ENCODE measurements around the gene HMGB1. TPM values are rescaled to one million over a fixed set of nuclear protein-coding genes. Genes with fewer than 3 reads are reported as not detected.
A peak's percentile ranks its signal among the peaks of the same experiment; 100 is the strongest.

Gene HMGB1
- total and polyA plus RNA-seq, 2 of the 13 experiments (the other 11 are each of a cell fraction or from before 2014, with no cell fraction given) = 115 to 584 TPM

- no TSS peak for BruUV-seq (replicated peaks)
- Histone ChIP-seq H2AFZ (ENCODE audit: low read length) (no peak overlapping the region), H3K36me3 (replicated peaks in 1 of 2; ENCODE audit: control insufficient read depth in 1 of 2, insufficient read depth in 2 of 2, low read length in 2 of 2) (no peaks in the 10 kb centered on the region), H3K27me3 (ENCODE audit: control insufficient read depth in 1 of 2, insufficient read depth in 2 of 2, low read length in 2 of 2) (peaks cover 4 to 41% of the 10 kb centered on the region in 2 experiments), H4K20me1 (ENCODE audit: insufficient read depth, low read length) (no peaks in the 10 kb centered on the region), H3K9ac (ENCODE audit: insufficient read depth, low read depth, low read length) (no peak overlapping the region), H3K4me2 (ENCODE audit: low read depth, low read length) (no peak overlapping the region), H3K9me3 (ENCODE audit: low read length) (no peaks in the 10 kb centered on the region), H3K27ac (ENCODE audit: extremely low read length, insufficient read depth, low read length) (no peak overlapping the region), H3K4me3 (replicated peaks in 1 of 3; ENCODE audit: insufficient read depth in 1 of 3, low read depth in 2 of 3, low read length in 3 of 3) (no peak overlapping the region), H3K4me1 (ENCODE audit: insufficient read depth, low read length) (peaks cover 8% of the 10 kb centered on the region), H3K79me2 (ENCODE audit: insufficient read depth, low read length) (no peaks in the 10 kb centered on the region)
- ChIA-PET CTCF (ENCODE audit: low intra/inter-chr PET ratio, low total read pairs) (no interaction called here), POLR2A (no interaction called here)
- FAIRE-seq = no peak
- no peak for DNase-seq (ENCODE audit: low spot score)
- in situ Hi-C loops (cut with HindIII; ENCODE audit: extremely low pct_ligation_motif_present, low pct_unique_long_range_greater_than_20kb) = no loop called here
- ATAC-seq = no peak
- TF ChIP-seq SP4 (CRISPR knock-in tag; IDR thresholded peaks at IDR 0.05) (no peak), MAFF (IDR thresholded peaks at IDR 0.05; ENCODE audit: low read depth, low read length) (peak; percentile 57; the same call in 1 of the 2 replicates), MAFK (conservative IDR thresholded peaks at IDR 0.05 in 1 of 2, IDR thresholded peaks at IDR 0.05 in 1 of 2; ENCODE audit: low read length in 2 of 2) (peak in 1 of 2 experiments; percentile 73; a peak in 3 of 4 replicates)
- WGBS (ENCODE audit: low lambda C conversion rate) = 51% methylated on average over 6 of the region's 6 CpGs
- intact Hi-C loops (cut with micrococcal nuclease; ENCODE audit: unreplicated experiment) = no loop called here
Measured at GRCh38 chr13:30418075-30418716, 47.5 kb downstream of the HMGB1 start.

DNA sequence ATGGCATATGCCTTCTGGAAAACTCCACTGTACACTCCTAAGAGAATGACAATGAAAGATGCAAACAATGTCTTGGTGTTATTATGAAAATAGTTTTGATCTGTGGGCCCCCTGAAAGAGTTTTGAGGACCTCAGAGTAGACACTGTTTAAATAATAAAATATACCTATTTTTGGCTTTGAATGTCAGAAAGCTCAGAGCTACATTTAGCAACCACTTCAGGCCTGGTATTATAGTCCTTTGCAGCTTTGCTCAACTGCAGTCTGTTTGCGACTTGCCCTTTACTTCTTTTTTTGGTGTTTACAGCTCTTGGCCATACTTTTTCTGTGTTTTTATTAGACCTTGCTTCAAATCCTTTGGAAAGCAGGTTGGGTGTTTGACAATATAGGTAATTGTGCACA, 49.3 kb downstream of the HMGB1 start:
- no peak overlapping the region for H2AFZ ChIP-seq (ENCODE audit: low read length)
- no peaks in the 10 kb centered on the region for H3K4me1 ChIP-seq (ENCODE audit: insufficient read depth, low read length)
- DNase-seq (ENCODE audit: low spot score) (no peak), FAIRE-seq (no peak), ATAC-seq (no peak)
- 4% methylated on average over 1 of the region's 1 CpG for WGBS (ENCODE audit: low lambda C conversion rate)
- peaks cover 4 to 30% of the 10 kb centered on the region in 2 experiments for H3K27me3 ChIP-seq (ENCODE audit: control insufficient read depth in 1 of 2, insufficient read depth in 2 of 2, low read length in 2 of 2)
- no peak overlapping the region for H3K9ac ChIP-seq (ENCODE audit: insufficient read depth, low read depth, low read length)
- H3K4me2 ChIP-seq (ENCODE audit: low read depth, low read length) = no peak overlapping the region
- no peak overlapping the region for H3K27ac ChIP-seq (ENCODE audit: extremely low read length, insufficient read depth, low read length)
- intact Hi-C loops (cut with micrococcal nuclease; ENCODE audit: unreplicated experiment) (no loop called here), in situ Hi-C loops (cut with HindIII; ENCODE audit: extremely low pct_ligation_motif_present, low pct_unique_long_range_greater_than_20kb) (no loop called here)
- BruUV-seq (replicated peaks) = no TSS peak
- no peaks in the 10 kb centered on the region for H4K20me1 ChIP-seq (ENCODE audit: insufficient read depth, low read length)
- H3K4me3 ChIP-seq (replicated peaks in 1 of 3; ENCODE audit: insufficient read depth in 1 of 3, low read depth in 2 of 3, low read length in 3 of 3) = no peak overlapping the region
- ChIA-PET POLR2A (no interaction called here), CTCF (ENCODE audit: low intra/inter-chr PET ratio, low total read pairs) (no interaction called here)
- H3K79me2 ChIP-seq (ENCODE audit: insufficient read depth, low read length) = no peaks in the 10 kb centered on the region
- H3K9me3 ChIP-seq (ENCODE audit: low read length) = no peaks in the 10 kb centered on the region
- TF ChIP-seq THAP8 (CRISPR knock-in tag; IDR thresholded peaks at IDR 0.05; ENCODE audit: borderline replicate concordance) (no peak), GMEB1 (CRISPR knock-in tag; IDR thresholded peaks at IDR 0.05; ENCODE audit: borderline replicate concordance) (no peak), IRF2 (CRISPR knock-in tag; IDR thresholded peaks at IDR 0.05) (no peak), GTF3A (CRISPR knock-in tag; conservative IDR thresholded peaks at IDR 0.05) (no peak), SETDB1 (CRISPR knock-in tag; IDR thresholded peaks at IDR 0.05; ENCODE audit: borderline replicate concordance) (no peak), CHD4 (IDR thresholded peaks at IDR 0.05; ENCODE audit: borderline replicate concordance, low read length) (no peak), GTF2F1 (IDR thresholded peaks at IDR 0.05; ENCODE audit: low read length) (no peak), ZNF746 (CRISPR knock-in tag; IDR thresholded peaks at IDR 0.05) (no peak), ZNF121 (CRISPR knock-in tag; IDR thresholded peaks at IDR 0.05) (no peak), BHLHE40 (IDR thresholded peaks at IDR 0.05; ENCODE audit: low read length) (no peak), ZNF547 (CRISPR knock-in tag; IDR thresholded peaks at IDR 0.05) (no peak), ATF1 (CRISPR knock-in tag; IDR thresholded peaks at IDR 0.05) (no peak)
- TF ChIP-seq, protein P1, sequence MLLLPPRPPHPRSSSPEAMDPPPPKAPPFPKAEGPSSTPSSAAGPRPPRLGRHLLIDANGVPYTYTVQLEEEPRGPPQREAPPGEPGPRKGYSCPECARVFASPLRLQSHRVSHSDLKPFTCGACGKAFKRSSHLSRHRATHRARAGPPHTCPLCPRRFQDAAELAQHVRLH (CRISPR knock-in tag; IDR thresholded peaks at IDR 0.05; ENCODE audit: borderline replicate concordance, low read depth) = no peak
- no peaks in the 10 kb centered on the region for H3K36me3 ChIP-seq (replicated peaks in 1 of 2; ENCODE audit: control insufficient read depth in 1 of 2, insufficient read depth in 2 of 2, low read length in 2 of 2)

Measured in HepG2 (cell line).